K562 treated with DMSO at 1 percent for 24 hours (cell line): ENCODE results near the gene OR2AK2. TPM values are rescaled to one million over a fixed set of nuclear protein-coding genes. Genes with fewer than 3 reads are reported as not detected.

Experiments
- total RNA-seq: library from RNA; unstranded; fragments of 300-600 nt; gene quantifications from 2 replicates; pipeline ENCODE4 v1.2.3, GENCODE V29; 2022; ENCODE audit warnings: low read depth; ENCODE audit not compliant: insufficient read depth

OR2AK2 gene
- total RNA-seq = not detected in 2 replicates

GRCh38 chr1:247964933-247965332, at the start of gene OR2AK2:
OR2AK2 (plus strand) TSS chr1:247965233; CDS start chr1:247965377, 144 bp downstream.

DNA sequence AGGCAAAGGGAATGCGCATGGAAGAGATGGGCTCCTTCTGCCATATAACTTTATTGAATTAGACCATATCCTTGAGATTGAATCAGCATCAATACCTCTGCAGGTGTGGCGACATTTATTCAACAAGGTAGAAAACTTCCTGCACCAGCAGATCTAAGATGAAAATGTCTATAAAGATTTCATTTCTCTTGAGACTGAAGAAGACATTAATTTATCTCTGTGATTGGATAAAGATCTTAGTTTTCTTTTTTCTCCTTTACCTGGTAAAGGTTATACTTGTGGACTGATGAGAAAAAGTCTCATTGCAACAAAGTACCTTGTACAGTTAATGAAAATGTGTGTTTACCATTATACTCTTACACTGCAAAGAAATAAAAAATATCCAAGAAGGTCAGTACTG, 45.1 kb upstream of the OR2AK2 start, which contains the start of gene OR2T8:
OR2T8 (plus strand) TSS at position 301 of the 400 bp plus-strand sequence. CDS start 766 bp downstream, outside the sequence.

DNA sequence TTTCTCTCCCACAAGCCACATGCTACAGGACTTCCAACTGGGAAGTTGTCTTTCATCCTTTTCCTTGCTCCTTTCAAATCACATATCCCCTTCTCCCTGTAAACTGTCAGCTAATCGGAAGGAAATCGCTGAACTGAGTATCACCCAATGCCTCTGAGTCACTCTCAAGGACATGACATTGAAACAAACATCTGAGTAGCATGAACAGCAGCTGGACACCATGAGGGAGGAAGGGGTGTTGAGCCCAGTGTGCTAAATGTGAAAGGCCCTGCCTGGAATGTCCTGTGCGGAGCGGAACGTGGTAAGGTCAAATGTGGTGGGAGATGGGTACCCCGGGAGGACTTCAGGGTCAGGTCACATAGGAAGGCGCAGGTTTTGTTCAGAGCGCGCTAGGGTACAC, 40.2 kb upstream of the OR2AK2 start, which contains the start of gene OR2AJ1:
OR2AJ1 (plus strand) TSS at position 22 of the 400 bp plus-strand sequence. CDS start 8,880 bp downstream, outside the sequence.

GRCh38 chr1:247948558-247948957, 16.5 kb upstream of the OR2AK2 start, which contains the start of gene OR2L8:
OR2L8 (plus strand) TSS chr1:247948858; CDS start chr1:247948858, 0 bp downstream.

GRCh38 chr1:248013229-248013710, 48.2 kb downstream of the OR2AK2 start, which contains the start of gene OR2L5:
OR2L5 (plus strand) TSS chr1:248013660; CDS start chr1:248021948, 8,288 bp downstream.

Other genes starting within 250 kb of the OR2AK2 start
- not detected in 2 replicates for gene OR6F1, start 248.6 kb upstream of the OR2AK2 start, total RNA-seq
- not detected in 2 replicates for gene OR14K1, start 226.6 kb upstream of the OR2AK2 start, total RNA-seq
- not detected in 2 replicates for gene OR14A2, start 217.1 kb upstream of the OR2AK2 start, total RNA-seq
- not detected in 2 replicates for gene OR1C1, start 204.7 kb upstream of the OR2AK2 start, total RNA-seq
- gene OR14A16, start 141.1 kb upstream of the OR2AK2 start, total RNA-seq = not detected in 2 replicates
- gene OR11L1, start 123.3 kb upstream of the OR2AK2 start, total RNA-seq = not detected in 2 replicates
- 23.0 and 23.6 TPM in 2 replicates for gene TRIM58, start 108.0 kb upstream of the OR2AK2 start, total RNA-seq
- 5.8 and 5.9 TPM in 2 replicates for gene OR2W3, start 69.6 kb upstream of the OR2AK2 start, total RNA-seq
- 0.37 TPM in 1 of 2 replicates, not detected in the other for gene OR2T8, start 45.0 kb upstream of the OR2AK2 start, total RNA-seq
- not detected in 2 replicates for gene OR2AJ1, start 40.3 kb upstream of the OR2AK2 start, total RNA-seq
- gene OR2L8, start 16.4 kb upstream of the OR2AK2 start, total RNA-seq = not detected in 2 replicates
- not detected in 2 replicates for gene OR2L5, start 48.4 kb downstream of the OR2AK2 start, total RNA-seq
- gene OR2L2, start 64.8 kb downstream of the OR2AK2 start, total RNA-seq = not detected in 2 replicates
- gene OR2L3, start 81.6 kb downstream of the OR2AK2 start, total RNA-seq = not detected in 2 replicates
- not detected in 2 replicates for gene OR2L13, start 130.0 kb downstream of the OR2AK2 start, total RNA-seq
- gene OR2M5, start 179.9 kb downstream of the OR2AK2 start, total RNA-seq = not detected in 2 replicates
- not detected in 2 replicates for gene OR2M2, start 209.6 kb downstream of the OR2AK2 start, total RNA-seq
- not detected in 2 replicates for gene OR2M3, start 232.0 kb downstream of the OR2AK2 start, total RNA-seq